ENCODE results near the gene RPL37A. TPM values are rescaled to one million over a fixed set of nuclear protein-coding genes. Genes with fewer than 3 reads are reported as not detected.

The RPL37A gene
- total RNA-seq, 2 donors from 2014 or later: 2,589 to 2,765 TPM

DNA sequence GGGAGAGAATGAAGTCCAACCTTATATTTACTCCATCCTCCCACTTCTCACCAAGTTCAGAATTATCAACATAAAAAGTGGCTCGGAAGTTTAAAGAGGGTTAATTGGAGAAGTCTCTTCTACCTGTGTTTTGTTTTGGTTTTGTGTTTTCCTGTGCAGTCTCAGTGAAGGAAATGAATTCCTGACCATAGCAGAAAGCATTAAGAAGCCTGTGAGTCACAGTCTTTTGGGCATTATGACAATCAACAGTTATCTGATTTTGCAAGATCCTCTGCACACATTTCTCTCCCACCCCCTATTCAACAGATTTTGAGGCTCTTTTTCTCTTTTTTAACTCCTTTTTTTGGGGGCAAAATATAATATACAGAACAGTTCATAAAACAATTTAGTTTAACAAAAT is 8.6 kb upstream of the RPL37A start:
- TF ChIP-seq, protein P1, sequence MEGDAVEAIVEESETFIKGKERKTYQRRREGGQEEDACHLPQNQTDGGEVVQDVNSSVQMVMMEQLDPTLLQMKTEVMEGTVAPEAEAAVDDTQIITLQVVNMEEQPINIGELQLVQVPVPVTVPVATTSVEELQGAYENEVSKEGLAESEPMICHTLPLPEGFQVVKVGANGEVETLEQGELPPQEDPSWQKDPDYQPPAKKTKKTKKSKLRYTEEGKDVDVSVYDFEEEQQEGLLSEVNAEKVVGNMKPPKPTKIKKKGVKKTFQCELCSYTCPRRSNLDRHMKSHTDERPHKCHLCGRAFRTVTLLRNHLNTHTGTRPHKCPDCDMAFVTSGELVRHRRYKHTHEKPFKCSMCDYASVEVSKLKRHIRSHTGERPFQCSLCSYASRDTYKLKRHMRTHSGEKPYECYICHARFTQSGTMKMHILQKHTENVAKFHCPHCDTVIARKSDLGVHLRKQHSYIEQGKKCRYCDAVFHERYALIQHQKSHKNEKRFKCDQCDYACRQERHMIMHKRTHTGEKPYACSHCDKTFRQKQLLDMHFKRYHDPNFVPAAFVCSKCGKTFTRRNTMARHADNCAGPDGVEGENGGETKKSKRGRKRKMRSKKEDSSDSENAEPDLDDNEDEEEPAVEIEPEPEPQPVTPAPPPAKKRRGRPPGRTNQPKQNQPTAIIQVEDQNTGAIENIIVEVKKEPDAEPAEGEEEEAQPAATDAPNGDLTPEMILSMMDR (conservative IDR thresholded peaks at IDR 0.05): no peak
- H3K36me3 Mint-ChIP-seq (ENCODE audit: low read depth): no peaks in the 10 kb centered on the region
- no peak for DNase-seq
- Histone ChIP-seq H3K9ac (ENCODE audit: extremely low read depth, low read length, poor library complexity, severe bottlenecking) (no peak overlapping the region), H3K4me1 (ENCODE audit: control insufficient read depth, insufficient read depth, low read length) (no peaks in the 10 kb centered on the region), H3K4me3 (ENCODE audit: low read length) (no peak overlapping the region), H3K27me3 (ENCODE audit: control insufficient read depth, insufficient read depth, low read length, poor library complexity, severe bottlenecking) (no peaks in the 10 kb centered on the region), H3K36me3 (ENCODE audit: control insufficient read depth, insufficient read depth, low read length) (no peaks in the 10 kb centered on the region), H3K27ac (ENCODE audit: low read depth, low read length) (no peak overlapping the region), H3K9me3 (ENCODE audit: control insufficient read depth, low read length) (no peaks in the 10 kb centered on the region)
- no peak overlapping the region for H3K4me3 Mint-ChIP-seq
- no peak overlapping the region for H3K27ac Mint-ChIP-seq
- H3K9me3 Mint-ChIP-seq: no peaks in the 10 kb centered on the region
- 100% methylated on average over 1 of the region's 1 CpG; no CpG with 5 or more reads in 1 of the 2 experiments for WGBS, 2 experiments (ENCODE audit: insufficient coverage in 1 of 2, insufficient read length in 1 of 2)
- no peaks in the 10 kb centered on the region for H3K4me1 Mint-ChIP-seq
- no peaks in the 10 kb centered on the region for H3K27me3 Mint-ChIP-seq (ENCODE audit: insufficient read depth)

GRCh38 chr2:216491793-216492596 is 6.6 kb upstream of the RPL37A start:
- Histone ChIP-seq H3K4me1 (ENCODE audit: control insufficient read depth, insufficient read depth, low read length) (no peaks in the 10 kb centered on the region), H3K27me3 (ENCODE audit: control insufficient read depth, insufficient read depth, low read length, poor library complexity, severe bottlenecking) (no peaks in the 10 kb centered on the region), H3K9me3 (ENCODE audit: control insufficient read depth, low read length) (no peaks in the 10 kb centered on the region), H3K36me3 (ENCODE audit: control insufficient read depth, insufficient read depth, low read length) (no peaks in the 10 kb centered on the region), H3K4me3 (ENCODE audit: low read length) (no peak overlapping the region), H3K9ac (ENCODE audit: extremely low read depth, low read length, poor library complexity, severe bottlenecking) (no peak overlapping the region), H3K27ac (ENCODE audit: low read depth, low read length) (no peak overlapping the region)
- H3K36me3 Mint-ChIP-seq (ENCODE audit: low read depth): no peaks in the 10 kb centered on the region
- H3K4me3 Mint-ChIP-seq: no peak overlapping the region
- no peaks in the 10 kb centered on the region for H3K9me3 Mint-ChIP-seq
- no peaks in the 10 kb centered on the region for H3K4me1 Mint-ChIP-seq
- H3K27me3 Mint-ChIP-seq (ENCODE audit: insufficient read depth): no peaks in the 10 kb centered on the region
- TF ChIP-seq, protein P1 (conservative IDR thresholded peaks at IDR 0.05): no peak
- no peak for DNase-seq
- WGBS, 2 experiments (ENCODE audit: insufficient coverage in 1 of 2, insufficient read length in 1 of 2): 90 to 92% methylated on average over 5 to 9 of the region's 9 CpGs
- H3K27ac Mint-ChIP-seq: no peak overlapping the region

- DNase-seq: no peak
- no peaks in the 10 kb centered on the region for H3K36me3 ChIP-seq (ENCODE audit: control insufficient read depth, insufficient read depth, low read length)
- H3K9ac ChIP-seq (ENCODE audit: extremely low read depth, low read length, poor library complexity, severe bottlenecking): no peak overlapping the region
- Mint-ChIP-seq H3K27me3 (ENCODE audit: insufficient read depth) (no peaks in the 10 kb centered on the region), H3K9me3 (no peaks in the 10 kb centered on the region), H3K4me1 (peaks cover 4% of the 10 kb centered on the region), H3K36me3 (ENCODE audit: low read depth) (no peaks in the 10 kb centered on the region), H3K27ac (no peak overlapping the region), H3K4me3 (no peak overlapping the region)
- H3K4me3 ChIP-seq (ENCODE audit: low read length): no peak overlapping the region
- no peaks in the 10 kb centered on the region for H3K27me3 ChIP-seq (ENCODE audit: control insufficient read depth, insufficient read depth, low read length, poor library complexity, severe bottlenecking)
- TF ChIP-seq, protein P1 (conservative IDR thresholded peaks at IDR 0.05): no peak
- H3K27ac ChIP-seq (ENCODE audit: low read depth, low read length): no peak overlapping the region
- H3K4me1 ChIP-seq (ENCODE audit: control insufficient read depth, insufficient read depth, low read length): no peaks in the 10 kb centered on the region
- WGBS, 2 experiments (ENCODE audit: insufficient coverage in 1 of 2, insufficient read length in 1 of 2): 91 to 100% methylated on average over 3 to 6 of the region's 6 CpGs
- no peaks in the 10 kb centered on the region for H3K9me3 ChIP-seq (ENCODE audit: control insufficient read depth, low read length)
Observed at GRCh38 chr2:216492597-216493333, 5.9 kb upstream of the RPL37A start.

Measured in endodermal cell (in vitro differentiated cells).